ENCODE measurements around the gene ZFP28. TPM values are rescaled to one million over a fixed set of nuclear protein-coding genes. Genes with fewer than 3 reads are reported as not detected.
A peak's percentile ranks its signal among the peaks of the same experiment; 100 is the strongest.

ZFP28 gene
- total and polyA plus RNA-seq, 4 donors = 0.47 to 1.3 (median 0.82) TPM

DNA sequence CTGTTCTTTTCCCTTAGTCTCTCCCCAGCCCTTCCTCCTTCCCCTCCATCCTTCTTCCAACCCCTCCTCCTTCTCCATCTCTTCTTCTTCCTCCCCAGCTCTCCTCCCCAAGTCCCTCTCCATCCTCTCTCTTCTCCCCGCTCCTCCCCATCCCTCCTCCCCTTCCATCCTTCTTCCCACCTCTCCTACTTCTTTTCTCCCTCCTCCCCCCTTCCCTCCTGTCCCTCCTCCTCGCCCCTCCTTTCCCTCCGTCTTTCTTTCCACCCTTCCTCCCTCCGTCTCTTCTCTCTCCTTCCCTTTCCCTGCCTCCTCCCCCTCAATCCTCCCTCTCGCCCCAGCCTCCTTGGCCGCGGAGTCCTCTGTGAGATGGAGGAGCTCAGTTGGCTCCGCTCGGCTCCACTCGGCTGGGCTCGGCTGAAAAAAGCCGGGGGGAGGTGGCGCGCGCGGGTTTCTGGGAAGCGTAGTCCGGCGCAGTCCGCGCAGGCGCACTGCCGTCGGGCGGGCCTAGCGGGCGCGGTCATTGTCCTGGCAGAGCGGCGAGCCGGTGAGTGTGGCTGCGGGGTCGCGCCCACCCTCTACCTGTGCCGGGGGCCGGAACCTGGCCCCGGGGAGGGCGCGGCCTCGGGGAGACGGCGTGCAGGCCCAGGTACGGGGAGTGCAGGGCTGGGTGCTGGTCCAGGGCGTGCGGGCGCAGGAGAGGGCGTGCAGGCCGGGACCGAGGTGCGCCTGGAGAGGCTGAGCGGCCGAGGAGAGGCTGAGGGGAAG, 56.2 kb downstream of the ZFP28 start, which contains the start of gene ZNF71:
Gene ZNF71, plus strand, starts transcription at position 520 of the 765 bp plus-strand sequence. CDS start 6,257 bp downstream, outside the sequence.
- peaks cover 0 to 4% (median 2%) of the 10 kb centered on the region in 4 donors for H3K4me1 ChIP-seq (ENCODE audit: control insufficient read depth in 4 of 4, insufficient read depth in 4 of 4, low read length in 3 of 4)
- peak; percentile 84 for DNase-seq (ENCODE audit: low spot score)
- 2% methylated on average over 52 of the region's 52 CpGs for whole genome bisulfite sequencing
- peak within 1 kb of the TSS; percentile 25 to 36 for H3K27ac ChIP-seq (ENCODE audit: low read depth in 1 of 2, low read length in 2 of 2)
- peaks cover 14 to 36% (median 29%) of the 10 kb centered on the region in 4 donors for H3K9me3 ChIP-seq (ENCODE audit: control insufficient read depth in 4 of 4, low read length in 3 of 4)
- TF ChIP-seq, protein P1, sequence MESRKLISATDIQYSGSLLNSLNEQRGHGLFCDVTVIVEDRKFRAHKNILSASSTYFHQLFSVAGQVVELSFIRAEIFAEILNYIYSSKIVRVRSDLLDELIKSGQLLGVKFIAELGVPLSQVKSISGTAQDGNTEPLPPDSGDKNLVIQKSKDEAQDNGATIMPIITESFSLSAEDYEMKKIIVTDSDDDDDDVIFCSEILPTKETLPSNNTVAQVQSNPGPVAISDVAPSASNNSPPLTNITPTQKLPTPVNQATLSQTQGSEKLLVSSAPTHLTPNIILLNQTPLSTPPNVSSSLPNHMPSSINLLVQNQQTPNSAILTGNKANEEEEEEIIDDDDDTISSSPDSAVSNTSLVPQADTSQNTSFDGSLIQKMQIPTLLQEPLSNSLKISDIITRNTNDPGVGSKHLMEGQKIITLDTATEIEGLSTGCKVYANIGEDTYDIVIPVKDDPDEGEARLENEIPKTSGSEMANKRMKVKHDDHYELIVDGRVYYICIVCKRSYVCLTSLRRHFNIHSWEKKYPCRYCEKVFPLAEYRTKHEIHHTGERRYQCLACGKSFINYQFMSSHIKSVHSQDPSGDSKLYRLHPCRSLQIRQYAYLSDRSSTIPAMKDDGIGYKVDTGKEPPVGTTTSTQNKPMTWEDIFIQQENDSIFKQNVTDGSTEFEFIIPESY (IDR thresholded peaks at IDR 0.05) = no peak
- TF ChIP-seq FOXA2 (IDR thresholded peaks at IDR 0.05) (no peak), RAD21 (IDR thresholded peaks at IDR 0.05) (no peak), GABPA (IDR thresholded peaks at IDR 0.05 in 1 of 2, conservative IDR thresholded peaks at IDR 0.05 in 1 of 2) (peak in 1 of 2 donors; percentile 76), YY1 (IDR thresholded peaks at IDR 0.05) (peak; percentile 32), RXRA (IDR thresholded peaks at IDR 0.05) (no peak), FOXA1 (IDR thresholded peaks at IDR 0.05) (no peak)
- TF ChIP-seq, protein P2, sequence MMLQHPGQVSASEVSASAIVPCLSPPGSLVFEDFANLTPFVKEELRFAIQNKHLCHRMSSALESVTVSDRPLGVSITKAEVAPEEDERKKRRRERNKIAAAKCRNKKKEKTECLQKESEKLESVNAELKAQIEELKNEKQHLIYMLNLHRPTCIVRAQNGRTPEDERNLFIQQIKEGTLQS (IDR thresholded peaks at IDR 0.05) = no peak
- peak within 1 kb of the TSS; percentile 65 to 90 (median 86) for H3K4me3 ChIP-seq (ENCODE audit: low read depth in 1 of 3, low read length in 3 of 3)
- H3K9ac ChIP-seq (ENCODE audit: low read depth in 1 of 2, low read length in 2 of 2) = peak within 1 kb of the TSS; percentile 29 to 62
- peaks cover 0 to 4% (median 2%) of the 10 kb centered on the region in 4 donors for H3K36me3 ChIP-seq (ENCODE audit: control insufficient read depth in 4 of 4, insufficient read depth in 3 of 4, low read depth in 1 of 4, low read length in 3 of 4)
- H3K27me3 ChIP-seq (ENCODE audit: control insufficient read depth in 4 of 4, insufficient read depth in 4 of 4, low read length in 3 of 4) = no peaks in the 10 kb centered on the region

DNA sequence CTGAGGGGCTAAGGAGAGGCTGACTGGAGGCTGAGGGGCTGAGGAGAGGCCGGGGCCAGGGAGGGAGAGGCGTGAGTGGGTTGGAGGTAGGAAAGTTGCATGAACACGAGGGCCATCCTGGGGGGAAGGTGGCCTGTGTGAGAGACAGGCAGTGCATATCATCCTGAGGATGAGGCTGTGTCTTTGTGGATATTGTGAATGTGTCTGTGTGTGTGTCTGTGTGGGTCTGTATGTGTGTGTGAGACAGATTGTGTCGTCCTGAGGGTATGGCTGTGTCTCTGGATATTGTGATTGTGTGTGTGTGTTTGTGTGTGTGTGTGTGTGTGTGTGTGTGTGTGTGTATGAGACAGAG, 56.8 kb downstream of the ZFP28 start:
- peak overlapping the region; percentile 25 to 36 for H3K27ac ChIP-seq (ENCODE audit: low read depth in 1 of 2, low read length in 2 of 2)
- DNase-seq (ENCODE audit: low spot score) = no peak
- H3K9ac ChIP-seq (ENCODE audit: low read depth in 1 of 2, low read length in 2 of 2) = peak overlapping the region; percentile 29 to 62
- H3K36me3 ChIP-seq (ENCODE audit: control insufficient read depth in 4 of 4, insufficient read depth in 3 of 4, low read depth in 1 of 4, low read length in 3 of 4) = peaks cover 0 to 4% (median 2%) of the 10 kb centered on the region in 4 donors
- peaks cover 0 to 4% (median 2%) of the 10 kb centered on the region in 4 donors for H3K4me1 ChIP-seq (ENCODE audit: control insufficient read depth in 4 of 4, insufficient read depth in 4 of 4, low read length in 3 of 4)
- TF ChIP-seq, protein P3, sequence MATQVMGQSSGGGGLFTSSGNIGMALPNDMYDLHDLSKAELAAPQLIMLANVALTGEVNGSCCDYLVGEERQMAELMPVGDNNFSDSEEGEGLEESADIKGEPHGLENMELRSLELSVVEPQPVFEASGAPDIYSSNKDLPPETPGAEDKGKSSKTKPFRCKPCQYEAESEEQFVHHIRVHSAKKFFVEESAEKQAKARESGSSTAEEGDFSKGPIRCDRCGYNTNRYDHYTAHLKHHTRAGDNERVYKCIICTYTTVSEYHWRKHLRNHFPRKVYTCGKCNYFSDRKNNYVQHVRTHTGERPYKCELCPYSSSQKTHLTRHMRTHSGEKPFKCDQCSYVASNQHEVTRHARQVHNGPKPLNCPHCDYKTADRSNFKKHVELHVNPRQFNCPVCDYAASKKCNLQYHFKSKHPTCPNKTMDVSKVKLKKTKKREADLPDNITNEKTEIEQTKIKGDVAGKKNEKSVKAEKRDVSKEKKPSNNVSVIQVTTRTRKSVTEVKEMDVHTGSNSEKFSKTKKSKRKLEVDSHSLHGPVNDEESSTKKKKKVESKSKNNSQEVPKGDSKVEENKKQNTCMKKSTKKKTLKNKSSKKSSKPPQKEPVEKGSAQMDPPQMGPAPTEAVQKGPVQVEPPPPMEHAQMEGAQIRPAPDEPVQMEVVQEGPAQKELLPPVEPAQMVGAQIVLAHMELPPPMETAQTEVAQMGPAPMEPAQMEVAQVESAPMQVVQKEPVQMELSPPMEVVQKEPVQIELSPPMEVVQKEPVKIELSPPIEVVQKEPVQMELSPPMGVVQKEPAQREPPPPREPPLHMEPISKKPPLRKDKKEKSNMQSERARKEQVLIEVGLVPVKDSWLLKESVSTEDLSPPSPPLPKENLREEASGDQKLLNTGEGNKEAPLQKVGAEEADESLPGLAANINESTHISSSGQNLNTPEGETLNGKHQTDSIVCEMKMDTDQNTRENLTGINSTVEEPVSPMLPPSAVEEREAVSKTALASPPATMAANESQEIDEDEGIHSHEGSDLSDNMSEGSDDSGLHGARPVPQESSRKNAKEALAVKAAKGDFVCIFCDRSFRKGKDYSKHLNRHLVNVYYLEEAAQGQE (IDR thresholded peaks at IDR 0.05) = no peak
- no peak for TF ChIP-seq YY1 (IDR thresholded peaks at IDR 0.05)
- TF ChIP-seq, protein P4, sequence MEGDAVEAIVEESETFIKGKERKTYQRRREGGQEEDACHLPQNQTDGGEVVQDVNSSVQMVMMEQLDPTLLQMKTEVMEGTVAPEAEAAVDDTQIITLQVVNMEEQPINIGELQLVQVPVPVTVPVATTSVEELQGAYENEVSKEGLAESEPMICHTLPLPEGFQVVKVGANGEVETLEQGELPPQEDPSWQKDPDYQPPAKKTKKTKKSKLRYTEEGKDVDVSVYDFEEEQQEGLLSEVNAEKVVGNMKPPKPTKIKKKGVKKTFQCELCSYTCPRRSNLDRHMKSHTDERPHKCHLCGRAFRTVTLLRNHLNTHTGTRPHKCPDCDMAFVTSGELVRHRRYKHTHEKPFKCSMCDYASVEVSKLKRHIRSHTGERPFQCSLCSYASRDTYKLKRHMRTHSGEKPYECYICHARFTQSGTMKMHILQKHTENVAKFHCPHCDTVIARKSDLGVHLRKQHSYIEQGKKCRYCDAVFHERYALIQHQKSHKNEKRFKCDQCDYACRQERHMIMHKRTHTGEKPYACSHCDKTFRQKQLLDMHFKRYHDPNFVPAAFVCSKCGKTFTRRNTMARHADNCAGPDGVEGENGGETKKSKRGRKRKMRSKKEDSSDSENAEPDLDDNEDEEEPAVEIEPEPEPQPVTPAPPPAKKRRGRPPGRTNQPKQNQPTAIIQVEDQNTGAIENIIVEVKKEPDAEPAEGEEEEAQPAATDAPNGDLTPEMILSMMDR (IDR thresholded peaks at IDR 0.05; ENCODE audit: low read depth, low read length, missing input control) = no peak
- no peak for TF ChIP-seq HNF4G (IDR thresholded peaks at IDR 0.05)
- TF ChIP-seq, protein P1 (IDR thresholded peaks at IDR 0.05) = no peak
- no peak for TF ChIP-seq RAD21 (IDR thresholded peaks at IDR 0.05)
- no peak for TF ChIP-seq HNF4A (conservative IDR thresholded peaks at IDR 0.05)
- H3K27me3 ChIP-seq (ENCODE audit: control insufficient read depth in 4 of 4, insufficient read depth in 4 of 4, low read length in 3 of 4) = no peaks in the 10 kb centered on the region
- peaks cover 10 to 32% (median 24%) of the 10 kb centered on the region in 4 donors for H3K9me3 ChIP-seq (ENCODE audit: control insufficient read depth in 4 of 4, low read length in 3 of 4)
- WGBS = 3% methylated on average over 4 of the region's 4 CpGs
- peak overlapping the region; percentile 65 to 90 (median 86) for H3K4me3 ChIP-seq (ENCODE audit: low read depth in 1 of 3, low read length in 3 of 3)

Data from liver (tissue), 9 donors.